ENCODE measurements around the gene SNCG. TPM values are rescaled to one million over a fixed set of nuclear protein-coding genes. Genes with fewer than 3 reads are reported as not detected.

SNCG gene
- 8.6 and 16.2 TPM in 2 replicates for total RNA-seq

GRCh38 chr10:86958116-86958900 is at the start of gene SNCG:
TSS of gene SNCG (plus strand) at chr10:86958599. CDS start at chr10:86958698, 99 bp downstream.

GRCh38 chr10:86957471-86958115 is 806 bp upstream of the SNCG start, which contains the start of gene MMRN2:
TSS of gene MMRN2 (minus strand) at chr10:86957615. CDS start at chr10:86957541, 74 bp downstream.

GRCh38 chr10:86968271-86968993 is 10.0 kb downstream of the SNCG start, which contains the start of gene ADIRF:
TSS of gene ADIRF (plus strand) at chr10:86968482. CDS start at chr10:86968545, 63 bp downstream.

Other genes with a start within 250 kb of the SNCG start
- 20.1 and 29.9 TPM in 2 replicates for gene BMPR1A, start 202.0 kb upstream of the SNCG start, total RNA-seq
- 0.70 and 3.6 TPM in 2 replicates for gene MMRN2, start 984 bp upstream of the SNCG start, total RNA-seq
- gene ADIRF, start 9.9 kb downstream of the SNCG start, total RNA-seq: 1.1 and 6.7 TPM in 2 replicates
- gene FAM25A, start 61.7 kb downstream of the SNCG start, total RNA-seq: not detected in 2 replicates
- 125 and 152 TPM in 2 replicates for gene GLUD1, start 136.2 kb downstream of the SNCG start, total RNA-seq
- 13.9 and 27.3 TPM in 2 replicates for gene SHLD2, start 136.6 kb downstream of the SNCG start, total RNA-seq